Raji (cell line): ENCODE data around the gene MXD3.

Source experiments
- POLR2A ChIP-seq: IDR thresholded peaks from 2 replicates; pipeline ENCODE4 v1.6.1; 2011; ENCODE audit warnings: low read depth, low read length, control low read depth; ENCODE audit not compliant: insufficient read depth

The MXD3 gene

DNA sequence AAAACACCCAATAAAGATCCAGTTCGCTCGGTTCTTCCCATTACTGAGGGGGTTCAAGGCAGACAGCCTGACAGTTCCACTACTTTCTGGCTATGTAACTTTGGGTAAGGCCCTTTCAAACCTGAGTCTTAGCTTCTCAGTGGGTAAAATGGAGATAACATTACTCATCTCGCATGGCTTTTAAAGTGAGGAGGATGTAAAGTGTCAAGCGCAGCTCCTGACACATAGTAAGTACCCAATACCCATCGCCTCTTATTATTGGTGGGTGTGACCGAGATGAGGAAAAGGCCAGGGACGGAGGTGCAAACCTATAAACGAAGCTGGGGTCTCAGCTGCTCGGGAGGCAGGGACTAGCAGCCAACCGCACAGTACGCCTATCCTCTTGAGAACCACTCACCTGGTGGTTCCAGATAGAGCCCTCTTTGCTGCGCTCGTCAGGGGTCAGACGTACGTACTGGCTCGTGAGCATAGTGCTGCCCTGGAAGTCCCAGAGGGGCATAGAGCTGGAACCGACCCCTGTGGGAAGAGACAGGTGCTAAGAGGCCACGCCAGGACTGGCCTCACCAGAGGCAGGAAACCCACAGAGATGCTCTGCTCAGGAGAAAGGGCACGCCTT, 39.2 kb upstream of the MXD3 start:
- TF ChIP-seq POLR2A = no peak

DNA sequence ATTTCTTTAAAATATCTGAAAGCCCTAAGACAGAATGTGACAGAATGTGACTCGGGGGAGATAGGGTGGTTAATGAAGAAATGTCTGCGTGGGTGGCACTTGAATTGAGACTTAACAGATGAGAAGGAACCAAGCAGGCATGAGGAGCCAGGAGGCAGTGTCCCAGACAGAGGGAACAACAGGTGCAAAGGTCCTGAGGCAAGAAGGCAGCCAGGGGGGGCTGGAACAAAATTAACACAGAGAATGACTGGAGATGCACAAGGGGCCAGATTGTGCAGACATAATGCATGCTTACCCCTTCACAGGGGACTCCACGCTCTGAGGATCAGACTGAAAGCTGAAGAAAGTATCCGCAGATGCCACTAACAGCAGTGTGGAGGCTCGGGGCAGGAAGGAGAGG, 38.1 kb upstream of the MXD3 start:
- TF ChIP-seq POLR2A = no peak

DNA sequence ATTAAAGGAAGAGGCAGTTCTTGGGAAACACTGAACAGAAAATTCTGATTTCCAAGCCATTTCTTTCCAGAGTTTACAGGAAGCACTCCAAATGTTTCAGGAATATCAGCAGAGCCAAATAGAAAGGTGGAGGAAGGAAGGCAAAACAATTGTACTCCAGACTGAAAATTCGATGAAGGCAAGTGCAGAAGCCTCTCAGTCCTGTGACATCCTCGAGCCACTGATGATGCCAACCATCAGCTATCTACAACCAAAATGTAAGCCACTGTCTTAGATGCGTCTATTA, 37.6 kb upstream of the MXD3 start:
- TF ChIP-seq POLR2A = no peak

DNA sequence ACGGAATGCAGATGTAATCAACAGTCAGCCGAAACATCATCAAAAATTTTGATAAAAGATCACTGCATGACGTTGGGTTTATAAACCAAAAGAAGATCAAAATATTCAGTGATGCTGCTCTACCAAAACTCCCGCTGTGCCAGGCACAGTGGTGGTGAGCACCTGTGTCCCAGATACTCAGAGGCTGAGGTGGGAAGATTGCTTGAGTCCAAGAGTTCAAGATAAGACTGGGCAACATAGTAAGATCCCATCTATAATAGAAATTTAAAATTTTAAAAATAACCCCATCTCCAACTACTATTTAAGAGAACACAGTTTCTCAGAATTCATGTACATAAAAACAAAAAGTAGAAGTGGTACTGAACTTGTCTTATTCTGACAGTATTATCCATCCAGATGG, 36.0 kb upstream of the MXD3 start:
- no peak for TF ChIP-seq POLR2A

DNA sequence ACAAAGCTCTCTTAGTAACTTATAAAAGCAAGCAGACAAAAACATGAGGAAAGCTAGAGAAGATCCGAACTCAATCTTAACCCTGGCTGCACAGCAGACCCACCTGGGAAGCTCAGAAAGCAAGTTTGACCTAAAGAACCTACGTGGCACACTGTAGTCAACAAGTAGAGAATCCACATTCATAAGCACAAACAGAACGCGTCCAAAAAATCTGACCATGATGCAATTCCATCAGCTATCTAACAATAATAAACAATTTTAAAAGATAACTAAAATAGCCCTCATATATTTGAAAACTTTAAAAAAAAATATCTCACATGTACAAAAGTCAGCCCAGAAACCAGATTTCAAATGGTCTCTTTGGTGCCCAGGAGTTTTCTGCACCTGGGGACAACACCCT, 35.1 kb upstream of the MXD3 start:
- TF ChIP-seq POLR2A = no peak

DNA sequence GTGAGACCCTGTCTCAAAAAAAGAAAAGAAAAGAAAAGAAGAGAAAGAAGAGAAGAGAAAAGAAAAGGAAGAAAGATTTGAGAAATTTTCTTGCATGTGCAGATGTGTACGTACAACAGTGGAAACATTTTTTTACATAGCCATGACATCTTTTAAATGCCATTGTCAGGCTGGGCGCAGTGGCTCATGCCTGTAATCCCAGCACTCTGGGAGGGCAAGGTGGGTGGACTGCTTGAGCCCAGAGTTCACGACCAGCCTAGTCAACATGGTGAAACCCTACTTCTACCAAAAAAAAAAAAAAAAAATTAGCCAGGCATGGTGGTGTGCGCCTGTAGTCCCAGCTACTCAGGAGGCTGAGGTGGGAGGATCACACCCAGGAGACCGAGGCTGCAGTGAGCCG, 33.2 kb upstream of the MXD3 start:
- no peak for TF ChIP-seq POLR2A

DNA sequence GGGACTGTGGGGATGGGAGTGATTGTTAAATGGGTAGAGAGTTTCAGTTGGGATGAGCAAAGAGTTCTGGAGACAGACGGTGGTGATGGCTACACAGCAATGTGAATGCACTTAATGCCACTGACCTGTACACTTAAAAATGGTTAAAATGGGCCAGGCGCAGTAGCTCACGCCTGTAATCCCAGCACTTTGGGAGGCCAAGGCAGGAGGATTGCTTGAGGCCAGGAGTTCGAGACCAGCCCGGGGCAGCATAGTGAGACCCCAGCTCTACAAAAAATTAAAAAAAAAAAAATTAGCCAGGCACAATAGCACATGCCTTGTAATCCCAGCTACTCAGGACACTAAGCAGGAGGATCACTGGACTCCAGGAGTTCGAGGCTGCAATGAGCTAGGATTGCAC, 32.1 kb upstream of the MXD3 start:
- TF ChIP-seq POLR2A = no peak

DNA sequence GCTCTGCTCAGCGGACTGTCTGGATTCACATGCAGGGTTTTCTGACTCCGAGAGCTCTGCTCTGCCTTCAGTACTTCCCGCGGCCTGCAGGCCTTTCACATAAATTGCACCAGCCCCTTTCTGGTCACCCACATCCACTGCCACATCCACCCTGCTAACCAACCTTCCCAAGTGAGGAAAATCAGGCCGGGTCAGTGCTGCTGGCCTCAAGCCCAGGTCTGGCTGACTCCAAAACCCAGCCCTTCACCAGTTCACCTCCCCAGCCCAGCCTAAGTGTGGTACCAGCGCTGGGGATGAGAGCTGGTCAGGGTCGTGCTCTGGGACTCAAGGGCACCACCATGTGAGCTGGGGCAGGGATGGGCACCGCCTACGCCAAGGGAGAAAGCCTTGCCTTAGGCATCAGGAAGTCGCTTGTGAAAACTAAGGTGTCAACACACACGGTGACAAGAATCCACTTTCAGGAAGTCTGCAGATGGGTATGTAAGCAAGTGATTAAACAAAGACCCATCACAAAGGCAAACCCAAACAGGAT, 27.5 kb upstream of the MXD3 start:
- TF ChIP-seq POLR2A = no peak

DNA sequence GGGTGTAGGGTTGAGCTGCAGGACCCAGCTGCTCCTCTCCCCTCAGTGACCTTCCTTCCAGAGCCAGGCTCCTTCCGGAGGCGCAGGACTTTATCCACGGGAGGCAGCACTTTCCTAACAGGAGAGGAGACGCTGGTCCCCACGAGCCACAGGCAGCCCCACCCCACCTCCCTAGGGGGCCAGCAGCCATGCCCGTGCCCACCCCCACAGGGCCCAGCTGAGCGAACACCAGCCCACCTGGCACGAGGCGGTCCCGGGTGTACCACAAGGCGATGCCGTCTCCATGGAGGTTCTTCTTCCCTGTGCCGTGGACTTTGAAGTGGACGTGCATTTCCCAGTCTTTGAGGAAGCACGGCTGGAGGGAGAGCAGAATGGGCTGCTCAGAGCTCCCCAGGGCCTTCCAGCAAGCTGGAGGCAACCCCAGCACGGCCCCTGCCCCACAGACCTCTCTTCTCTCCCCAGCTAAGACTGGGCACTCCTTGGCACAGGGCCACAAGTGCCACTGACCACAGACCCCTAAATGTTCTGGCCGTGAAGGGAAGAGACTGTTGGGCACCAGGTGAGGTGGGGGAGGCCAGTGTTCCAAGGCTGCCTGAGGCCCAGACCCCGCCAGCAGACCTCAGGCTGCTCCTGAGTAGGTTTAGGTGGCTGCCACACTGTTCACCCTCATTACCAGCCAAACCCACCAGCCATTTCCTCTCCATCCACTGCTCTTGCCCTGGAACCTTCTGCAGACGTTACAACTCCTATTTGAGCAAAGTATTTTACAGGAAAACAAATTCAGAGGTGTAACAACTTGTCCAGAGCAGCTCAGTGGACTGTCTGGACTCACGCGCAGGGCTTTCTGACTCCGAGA, 26.8 kb upstream of the MXD3 start:
- no peak for TF ChIP-seq POLR2A

DNA sequence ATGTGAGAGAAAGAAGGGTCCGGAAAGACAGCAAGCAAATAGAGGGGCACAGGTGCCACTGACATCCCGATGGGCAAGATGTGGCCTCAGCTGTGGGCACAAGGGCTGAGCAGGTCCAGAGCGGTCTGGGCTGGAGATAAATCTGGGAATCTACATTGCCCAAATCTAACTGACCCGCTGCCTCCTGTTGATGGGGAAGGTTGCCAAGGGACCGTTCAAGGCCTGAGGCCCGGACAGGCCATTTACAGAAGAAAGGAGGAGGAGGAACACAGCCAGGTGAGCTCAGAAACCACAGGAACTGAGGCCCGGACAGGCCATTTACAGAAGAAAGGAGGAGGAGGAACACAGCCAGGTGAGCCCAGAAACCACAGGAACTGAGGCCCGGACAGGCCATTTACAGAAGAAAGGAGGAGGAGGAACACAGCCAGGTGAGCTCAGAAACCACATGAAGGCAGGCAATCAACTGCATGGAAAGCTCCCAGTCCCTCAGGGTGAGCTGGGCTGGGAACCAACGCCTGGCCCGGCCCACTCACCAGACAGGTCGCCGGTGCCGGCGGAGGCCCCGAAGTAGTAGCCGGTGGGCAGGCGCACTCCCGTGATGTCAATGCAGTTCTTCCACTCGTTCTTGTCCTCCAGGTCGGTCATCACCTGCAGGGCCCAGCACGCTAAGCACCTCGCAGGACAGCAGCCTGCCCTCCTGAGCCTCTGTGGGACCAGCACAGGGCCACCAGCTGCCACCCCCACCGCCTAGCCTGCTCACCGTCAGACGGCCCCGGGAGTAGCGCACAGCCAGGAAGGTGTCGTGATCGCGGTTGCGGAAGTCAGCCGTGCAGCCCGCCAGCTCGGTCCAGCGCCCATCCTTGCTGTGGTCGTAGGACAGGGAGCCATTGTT, 25.2 kb upstream of the MXD3 start:
- no peak for TF ChIP-seq POLR2A

DNA sequence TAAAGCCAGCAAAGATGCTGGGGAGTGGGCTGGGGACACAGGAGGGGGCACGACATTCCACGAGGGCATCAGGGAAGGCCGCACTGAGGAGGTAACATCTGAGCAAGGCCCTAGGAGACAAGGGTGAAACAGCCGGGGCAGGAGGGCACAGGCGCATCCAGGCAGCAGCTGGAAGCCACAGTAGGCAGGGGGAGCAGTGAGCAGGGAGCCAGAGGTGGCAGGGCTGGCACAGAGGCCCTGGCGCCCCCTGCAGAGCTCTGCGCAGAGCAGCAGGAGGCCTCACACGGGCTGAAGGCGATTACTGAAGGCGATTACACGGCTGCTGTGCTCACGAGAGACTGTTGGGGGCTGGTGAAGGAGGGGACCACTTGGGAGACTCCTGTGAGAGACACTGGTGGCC, 24.4 kb upstream of the MXD3 start:
- TF ChIP-seq POLR2A = no peak

DNA sequence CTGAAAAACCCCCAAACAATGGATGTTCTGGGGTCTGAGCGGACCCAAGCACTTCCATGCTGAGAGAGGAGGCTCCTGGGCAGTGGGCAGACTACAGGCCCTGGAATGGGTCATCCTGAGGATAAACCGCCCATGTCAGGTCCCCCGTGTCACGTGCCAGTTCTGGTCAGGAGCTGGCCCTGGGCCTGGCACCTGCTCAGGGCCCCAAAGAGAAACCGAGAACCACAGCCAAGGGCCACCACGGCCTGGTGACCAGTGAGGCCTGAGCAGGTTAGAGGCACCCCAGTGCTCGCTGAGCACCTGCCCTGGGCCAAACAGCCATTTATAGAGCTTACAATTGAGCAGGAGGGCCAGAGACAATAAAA, 24.0 kb upstream of the MXD3 start:
- no peak for TF ChIP-seq POLR2A

DNA sequence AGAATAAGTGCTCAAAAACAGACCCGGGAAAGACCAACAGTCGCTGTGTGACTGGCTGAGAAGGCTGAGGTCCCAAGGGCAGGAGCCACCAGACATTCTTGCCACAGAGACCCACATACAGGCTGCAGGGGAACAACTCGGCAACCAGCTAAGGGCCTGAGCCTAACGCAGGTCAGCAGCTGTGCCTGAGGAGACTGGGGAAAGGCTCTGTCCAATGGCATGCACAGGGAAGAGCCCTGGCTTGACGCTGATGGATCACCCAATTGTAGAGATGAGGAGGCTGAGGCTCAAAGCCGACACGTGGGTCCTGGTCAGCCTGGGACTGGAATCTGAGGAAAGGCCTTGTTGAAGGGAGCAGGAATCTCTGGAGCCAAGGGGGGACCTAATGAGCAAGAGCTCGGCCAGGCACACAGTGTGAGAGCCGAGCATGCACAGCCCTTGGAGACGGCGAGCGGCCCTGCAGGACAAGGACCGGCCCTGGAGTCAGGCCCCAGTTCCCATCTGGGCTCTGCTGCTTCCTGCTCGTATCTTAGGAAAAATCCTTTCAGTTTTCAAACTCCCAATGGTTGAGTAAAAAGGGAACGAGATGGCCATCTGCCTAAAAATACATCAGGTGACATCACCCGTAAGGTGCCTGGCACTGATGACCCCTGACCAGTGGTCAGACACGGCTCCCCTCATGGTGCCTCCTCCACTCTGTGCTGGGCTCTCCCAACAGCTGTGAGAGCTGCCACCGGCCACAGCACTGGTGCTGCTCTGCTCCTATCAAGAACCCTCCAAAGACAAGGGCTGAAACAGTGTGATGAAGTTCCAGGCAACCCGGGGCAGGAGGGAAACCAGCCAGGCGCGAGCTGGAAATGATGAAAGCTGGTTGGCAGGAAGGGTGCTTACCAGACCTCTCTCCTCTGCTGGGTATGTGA, 23.3 kb upstream of the MXD3 start:
- no peak for TF ChIP-seq POLR2A

DNA sequence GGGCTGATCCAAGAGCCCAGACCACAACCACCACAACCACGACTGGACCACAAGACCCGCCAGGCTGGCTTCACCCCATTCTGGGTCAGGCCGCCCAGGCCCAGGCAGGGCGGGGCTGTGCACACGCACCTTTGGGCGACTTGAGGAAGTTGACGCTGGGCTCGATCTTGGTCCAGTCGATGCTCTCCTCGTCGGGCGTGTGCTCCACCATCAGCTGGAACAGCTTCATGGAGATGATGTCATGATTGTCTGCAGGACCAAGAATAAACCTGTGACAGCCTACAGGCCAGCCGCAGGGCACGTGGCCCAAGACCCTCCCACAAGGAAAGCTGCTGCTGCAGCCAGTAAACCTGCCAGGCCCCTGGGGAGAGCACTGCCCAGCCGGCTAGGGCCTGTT, 22.5 kb upstream of the MXD3 start:
- TF ChIP-seq POLR2A = no peak

DNA sequence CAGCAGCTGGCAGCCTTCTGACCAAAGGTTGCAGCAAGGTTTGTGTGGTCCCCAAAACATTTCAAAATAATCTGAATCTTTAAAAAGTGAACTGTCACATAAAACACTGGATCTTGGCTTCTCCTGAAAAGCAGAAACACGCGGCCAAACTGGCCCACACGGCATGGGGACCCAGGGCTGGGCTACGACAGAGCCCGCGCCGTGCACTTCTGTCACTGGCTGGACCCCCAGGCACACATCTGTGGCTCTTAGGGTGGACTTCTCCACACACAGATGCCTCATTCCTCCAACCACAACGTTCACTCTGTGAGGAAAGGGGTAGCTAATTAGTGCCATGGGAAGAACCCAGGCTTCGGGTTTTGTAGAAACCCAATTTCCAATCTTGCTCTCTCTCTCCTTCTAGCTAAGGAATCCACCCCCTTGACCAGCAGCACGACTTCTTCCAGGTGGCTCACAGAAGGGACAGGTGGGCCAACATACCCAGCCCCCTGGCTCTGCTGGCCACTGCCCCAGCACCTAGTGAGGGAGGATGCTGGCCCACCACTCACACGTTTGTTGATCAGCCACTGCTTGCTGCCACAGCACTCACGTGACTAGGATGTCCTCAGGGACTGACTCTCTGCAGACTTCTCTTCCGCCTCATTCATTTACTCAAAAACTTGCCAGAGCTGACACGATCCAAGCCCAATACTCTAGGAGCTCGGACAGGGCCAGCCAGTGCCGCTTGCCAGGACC, 21.9 kb upstream of the MXD3 start:
- TF ChIP-seq POLR2A = no peak

DNA sequence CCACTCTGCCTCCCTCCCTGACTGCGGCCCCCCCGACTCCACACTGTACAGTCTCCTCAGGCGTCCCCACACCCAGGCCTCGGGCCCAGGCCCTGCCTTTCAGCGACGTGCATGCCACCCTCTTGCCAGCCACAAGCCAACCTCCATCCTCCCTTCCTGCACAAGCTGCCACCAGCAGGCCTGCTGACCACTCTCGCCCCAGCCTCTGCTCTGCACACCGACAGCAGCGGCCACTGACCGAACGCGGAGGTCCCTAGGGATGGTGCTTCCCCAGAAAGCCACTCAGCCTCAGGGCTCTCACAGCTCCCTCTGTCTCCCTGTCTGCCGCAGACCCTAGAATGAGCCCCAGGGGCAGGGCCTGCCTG, 21.2 kb upstream of the MXD3 start:
- no peak for TF ChIP-seq POLR2A
